Spleen (tissue), 7 donors: ENCODE measurements around the gene ZBTB7C.

Experiments
- POLR2A ChIP-seq, 3 donors: fragments of 450-650 bp; IDR thresholded peaks; one replicate each; pipeline ENCODE4 v1.5.1; 2017; ENCODE audit warnings: antibody characterized with exemption in 3 of 3, mild to moderate bottlenecking in 1 of 3
- POLR2AphosphoS5 ChIP-seq, 3 donors: sonication (generic); formaldehyde crosslinking; IDR thresholded peaks; one replicate each; pipeline ENCODE4 v1.5.1; 2017; ENCODE audit warnings: antibody characterized with exemption in 3 of 3
- TF ChIP-seq, protein P1 (sequence below), 11 experiments: fragments of 200-600 bp in 7 of 11; fragments of 450-650 bp in 4 of 11; sonication (generic) in 4 of 11; IDR thresholded peaks in 8 of 11; conservative IDR thresholded peaks in 3 of 11; 1 replicate in 7 of 11; 2 replicates in 4 of 11; pipeline versions ENCODE4 v1.4.0 to v1.8.0; 2016 to 2021; ENCODE audit warnings: antibody characterized with exemption in 11 of 11, inconsistent platforms in 4 of 11, mild to moderate bottlenecking in 1 of 11
- donor health status: DM: no; HTN: no; CAD: no; lungs with moderate emphysema.
- donor health status: DM: no; HTN: no; CAD: no.
- donor health status: DM: no; HTN: no; CAD: no.

DNA sequence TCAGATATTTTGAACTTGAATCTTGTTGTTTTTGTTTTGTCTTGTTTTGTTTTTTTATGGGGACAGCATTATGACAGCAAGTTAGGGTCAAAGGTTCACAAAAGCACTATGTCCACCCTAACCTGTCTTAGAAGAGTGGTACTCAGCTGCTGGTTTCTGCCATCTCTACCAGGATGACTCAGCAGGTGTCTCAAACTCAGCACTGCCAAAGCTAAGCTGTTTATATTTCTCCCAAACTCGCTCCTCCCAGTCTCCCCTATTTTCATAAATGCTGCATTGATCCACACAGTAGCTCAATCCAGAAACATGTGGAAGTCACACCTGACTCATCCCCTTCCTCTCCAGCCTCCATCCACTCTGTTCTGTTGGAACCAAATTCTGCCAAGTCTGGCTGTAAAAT lies 134.9 kb downstream of the ZBTB7C start:
- TF ChIP-seq POLR2AphosphoS5 (IDR thresholded peaks at IDR 0.05) (no peak), POLR2A (IDR thresholded peaks at IDR 0.05) (no peak)
- TF ChIP-seq, protein P1, sequence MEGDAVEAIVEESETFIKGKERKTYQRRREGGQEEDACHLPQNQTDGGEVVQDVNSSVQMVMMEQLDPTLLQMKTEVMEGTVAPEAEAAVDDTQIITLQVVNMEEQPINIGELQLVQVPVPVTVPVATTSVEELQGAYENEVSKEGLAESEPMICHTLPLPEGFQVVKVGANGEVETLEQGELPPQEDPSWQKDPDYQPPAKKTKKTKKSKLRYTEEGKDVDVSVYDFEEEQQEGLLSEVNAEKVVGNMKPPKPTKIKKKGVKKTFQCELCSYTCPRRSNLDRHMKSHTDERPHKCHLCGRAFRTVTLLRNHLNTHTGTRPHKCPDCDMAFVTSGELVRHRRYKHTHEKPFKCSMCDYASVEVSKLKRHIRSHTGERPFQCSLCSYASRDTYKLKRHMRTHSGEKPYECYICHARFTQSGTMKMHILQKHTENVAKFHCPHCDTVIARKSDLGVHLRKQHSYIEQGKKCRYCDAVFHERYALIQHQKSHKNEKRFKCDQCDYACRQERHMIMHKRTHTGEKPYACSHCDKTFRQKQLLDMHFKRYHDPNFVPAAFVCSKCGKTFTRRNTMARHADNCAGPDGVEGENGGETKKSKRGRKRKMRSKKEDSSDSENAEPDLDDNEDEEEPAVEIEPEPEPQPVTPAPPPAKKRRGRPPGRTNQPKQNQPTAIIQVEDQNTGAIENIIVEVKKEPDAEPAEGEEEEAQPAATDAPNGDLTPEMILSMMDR (IDR thresholded peaks at IDR 0.05 in 8 of 11, conservative IDR thresholded peaks at IDR 0.05 in 3 of 11) = no peak
